HepG2 (cell line): ENCODE data around the gene PAK2. TPM values are rescaled to one million over a fixed set of nuclear protein-coding genes. Genes with fewer than 3 reads are reported as not detected.

Experiments
- ATAC-seq: fragments of 200-7000 bp; cut with Tn5 transposase; 3 replicates; pipeline ENCODE4 v1.9.1; 2020; ENCODE audit warnings: mild to moderate bottlenecking, moderate library complexity
- BruUV-seq: library from RNA; stranded (reverse); fragments of 400-500 nt; replicated peaks from 2 replicates; lab custom pipeline; 2021; lab: Mats Ljungman, UMichigan
- CTCF ChIA-PET: fragments of 300-600 bp; formaldehyde crosslinking; extraction: SDS; loops from one replicate; lab custom pipeline; 2021; ENCODE audit warnings: low total read pairs, inconsistent platforms, low intra/inter-chr PET ratio; lab: Yijun Ruan, JAX
- POLR2A ChIA-PET: fragments of 350-600 bp; sonication (Branson Sonifier 250); formaldehyde crosslinking; loops from one replicate; lab custom pipeline; 2020; ENCODE audit warnings: antibody characterized with exemption, inconsistent platforms; lab: Yijun Ruan, JAX
- DNase-seq: peaks from one replicate; pipeline ENCODE4 v3.0.0-alpha.2; 2015; ENCODE audit warnings: low spot score
- FAIRE-seq: peaks from 3 replicates; lab custom pipeline; 2011; peaks lifted over from hg19 to GRCh38; lab: Jason Lieb, UNC
- H2AFZ ChIP-seq: one replicate; pipeline ENCODE4 v1.6.1; 2011; ENCODE audit warnings: low read length, inconsistent platforms
- H3K27ac ChIP-seq: fragments of 300-600 bp; 3 replicates; pipeline ENCODE4 v1.8.0; 2011; ENCODE audit warnings: mixed run types, mild to moderate bottlenecking, mixed read lengths, low read length, inconsistent platforms; ENCODE audit not compliant: insufficient read depth; ENCODE audit errors: extremely low read length
- H3K27me3 ChIP-seq, 2 experiments: fragments of 200-600 bp in 1 of 2; 2 replicates in 1 of 2; 3 replicates in 1 of 2; pipeline versions ENCODE4 v1.6.0 to v1.8.0; 2011; ENCODE audit warnings: low read length in 2 of 2, mild to moderate bottlenecking in 2 of 2, moderate library complexity in 2 of 2, inconsistent platforms in 1 of 2; ENCODE audit not compliant: insufficient read depth in 2 of 2, control insufficient read depth in 1 of 2
- H3K36me3 ChIP-seq, 2 experiments: fragments of 200-600 bp in 1 of 2; replicated peaks in 1 of 2; 2 replicates in 1 of 2; 3 replicates in 1 of 2; pipeline versions ENCODE4 v1.5.1 to v1.8.0; 2011; ENCODE audit warnings: low read length in 2 of 2, inconsistent platforms in 1 of 2; ENCODE audit not compliant: insufficient read depth in 2 of 2, control insufficient read depth in 1 of 2
- H3K4me1 ChIP-seq: 2 replicates; pipeline ENCODE4 v1.5.1; 2012; ENCODE audit warnings: low read length, inconsistent platforms; ENCODE audit not compliant: insufficient read depth
- H3K4me2 ChIP-seq: 2 replicates; pipeline ENCODE4 v1.6.0; 2011; ENCODE audit warnings: low read depth, low read length, inconsistent platforms
- H3K4me3 ChIP-seq, 3 experiments: fragments of 200-600 bp in 1 of 3; sonication (generic), shearing (Covaris generic) in 1 of 3; replicated peaks in 1 of 3; 2 replicates each; pipeline ENCODE4 v1.5.1; 2011 to 2016; ENCODE audit warnings: low read length in 3 of 3, inconsistent platforms in 2 of 3, low read depth in 2 of 3, mild to moderate bottlenecking in 2 of 3, control low read depth in 1 of 3, mixed read lengths in 1 of 3; ENCODE audit not compliant: insufficient read depth in 1 of 3
- H3K79me2 ChIP-seq: one replicate; pipeline ENCODE4 v1.6.1; 2011; ENCODE audit warnings: low read length, inconsistent platforms; ENCODE audit not compliant: insufficient read depth
- H3K9ac ChIP-seq: 2 replicates; pipeline ENCODE4 v1.6.0; 2011; ENCODE audit warnings: mild to moderate bottlenecking, low read depth, low read length, inconsistent platforms; ENCODE audit not compliant: insufficient read depth
- H3K9me3 ChIP-seq: 2 replicates; pipeline ENCODE4 v1.5.1; 2012; ENCODE audit warnings: mild to moderate bottlenecking, low read length
- H4K20me1 ChIP-seq: 2 replicates; pipeline ENCODE4 v1.6.0; 2011; ENCODE audit warnings: inconsistent platforms, mild to moderate bottlenecking, low read length, moderate library complexity; ENCODE audit not compliant: insufficient read depth
- AGO1 ChIP-seq: fragments of 200-400 bp; formaldehyde crosslinking; IDR thresholded peaks from 2 replicates; pipeline ENCODE4 v1.6.1; 2017; ENCODE audit warnings: mild to moderate bottlenecking, low read depth, low read length, moderate library complexity; ENCODE audit not compliant: poor library complexity, severe bottlenecking
- AKAP8 ChIP-seq: sonication (generic); formaldehyde crosslinking; IDR thresholded peaks from 2 replicates; pipeline ENCODE4 v1.5.1; 2020; ENCODE audit warnings: mild to moderate bottlenecking, missing genetic modification reagents
- DPF2 ChIP-seq: sonication (generic); formaldehyde crosslinking; IDR thresholded peaks from 2 replicates; pipeline ENCODE4 v1.4.0; 2020; ENCODE audit warnings: mild to moderate bottlenecking, low read depth, missing genetic modification reagents, borderline replicate concordance
- KLF11 ChIP-seq: IDR thresholded peaks from 2 replicates; pipeline ENCODE4 v1.6.1; 2016; ENCODE audit warnings: missing compliant biosample characterization
- MED13 ChIP-seq: sonication (generic); formaldehyde crosslinking; IDR thresholded peaks from 2 replicates; pipeline ENCODE4 v1.5.0; 2020; ENCODE audit warnings: missing genetic modification reagents
- MED8 ChIP-seq: sonication (generic); formaldehyde crosslinking; IDR thresholded peaks from 2 replicates; pipeline ENCODE4 v1.8.1; 2023; ENCODE audit warnings: mild to moderate bottlenecking, missing genetic modification reagents; ENCODE audit not compliant: insufficient replicate concordance
- NFIC ChIP-seq: IDR thresholded peaks from 2 replicates; pipeline ENCODE4 v1.6.1; 2012; ENCODE audit warnings: mild to moderate bottlenecking, low read length, inconsistent platforms
- PHB2 ChIP-seq: fragments of 450-650 bp; IDR thresholded peaks from 2 replicates; pipeline ENCODE4 v1.6.1; 2018; ENCODE audit not compliant: partially characterized antibody
- RXRB ChIP-seq: IDR thresholded peaks from 2 replicates; pipeline ENCODE4 v1.6.1; 2016; ENCODE audit warnings: borderline replicate concordance, missing genetic modification reagents, missing compliant biosample characterization
- SRSF4 ChIP-seq: fragments of 200-400 bp; formaldehyde crosslinking; IDR thresholded peaks from one replicate; pipeline ENCODE4 v1.6.1; 2018; ENCODE audit warnings: mild to moderate bottlenecking, low read depth, low read length, moderate library complexity; ENCODE audit not compliant: poor library complexity, severe bottlenecking
- ZFP37 ChIP-seq: sonication (generic); formaldehyde crosslinking; IDR thresholded peaks from 2 replicates; pipeline ENCODE4 v1.4.0; 2020; ENCODE audit warnings: missing genetic modification reagents, borderline replicate concordance
- ZNF543 ChIP-seq: sonication (generic); formaldehyde crosslinking; IDR thresholded peaks from 2 replicates; pipeline ENCODE4 v1.4.0; 2020; ENCODE audit warnings: mild to moderate bottlenecking, missing genetic modification reagents
- ZNF782 ChIP-seq: sonication (generic); formaldehyde crosslinking; IDR thresholded peaks from 2 replicates; pipeline ENCODE4 v1.4.0; 2020; ENCODE audit warnings: missing genetic modification reagents, mild to moderate bottlenecking, borderline replicate concordance
- WGBS: methylation state at CpG from one replicate; pipeline ENCODE4 v1.1.6; 2017; ENCODE audit warnings: low lambda C conversion rate; 5-methylcytosine and 5-hydroxymethylcytosine counted together
- in situ Hi-C: cut with HindIII; loops from 2 replicates; pipeline ENCODE4 v1.10.0; 2017; ENCODE audit warnings: low pct_unique_long_range_greater_than_20kb; ENCODE audit not compliant: extremely low pct_ligation_motif_present
- intact Hi-C: fragments of 100-400 bp; cut with micrococcal nuclease; formaldehyde crosslinking; loops from one replicate; pipeline ENCODE4 v1.10.0; 2022; ENCODE audit not compliant: unreplicated experiment
- polyA plus RNA-seq, 8 experiments: library from polyadenylated mRNA; depleted of rRNA in 3 of 8; stranded (reverse) in 7 of 8; unstranded in 1 of 8; fragments of >200 nt; fragmentation: Illumina TruSeq in 4 of 8; extraction: Trizol in 4 of 8; gene quantifications; 2 replicates each; pipeline versions ENCODE4 v1.2.1 to v1.2.3, GENCODE V29; 2011 to 2016; ENCODE audit warnings: low read depth in 4 of 8, missing spikeins in 1 of 8, mixed read lengths in 1 of 8; ENCODE audit not compliant: insufficient read depth in 1 of 8
- total RNA-seq, 5 experiments: library from RNA; depleted of rRNA; stranded (reverse); fragments of >200 nt; fragmentation: Illumina TruSeq; extraction: Trizol; gene quantifications; 2 replicates each; pipeline ENCODE4 v1.2.3, GENCODE V29; 2016; ENCODE audit warnings: low read depth in 1 of 5
- TF ChIP-seq, protein P1 (sequence below): sonication (generic); formaldehyde crosslinking; IDR thresholded peaks from 2 replicates; pipeline ENCODE4 v1.4.0; 2020; ENCODE audit warnings: mild to moderate bottlenecking, missing genetic modification reagents
- TF ChIP-seq, protein P2 (sequence below): IDR thresholded peaks from 2 replicates; pipeline ENCODE4 v1.6.1; 2018; ENCODE audit warnings: missing genetic modification reagents
- TF ChIP-seq, protein P3 (sequence below): sonication (generic); formaldehyde crosslinking; IDR thresholded peaks from 2 replicates; pipeline ENCODE4 v1.8.0; 2022; ENCODE audit warnings: missing genetic modification reagents, mild to moderate bottlenecking, borderline replicate concordance

The PAK2 gene
- total and polyA plus RNA-seq, 2 of the 13 experiments (the other 11 are each of a cell fraction or from before 2014, with no cell fraction given), result 23.0 to 24.7 TPM

GRCh38 chr3:196782511-196782910, 42.9 kb downstream of the PAK2 start (continued):
- TF ChIP-seq, protein P1, sequence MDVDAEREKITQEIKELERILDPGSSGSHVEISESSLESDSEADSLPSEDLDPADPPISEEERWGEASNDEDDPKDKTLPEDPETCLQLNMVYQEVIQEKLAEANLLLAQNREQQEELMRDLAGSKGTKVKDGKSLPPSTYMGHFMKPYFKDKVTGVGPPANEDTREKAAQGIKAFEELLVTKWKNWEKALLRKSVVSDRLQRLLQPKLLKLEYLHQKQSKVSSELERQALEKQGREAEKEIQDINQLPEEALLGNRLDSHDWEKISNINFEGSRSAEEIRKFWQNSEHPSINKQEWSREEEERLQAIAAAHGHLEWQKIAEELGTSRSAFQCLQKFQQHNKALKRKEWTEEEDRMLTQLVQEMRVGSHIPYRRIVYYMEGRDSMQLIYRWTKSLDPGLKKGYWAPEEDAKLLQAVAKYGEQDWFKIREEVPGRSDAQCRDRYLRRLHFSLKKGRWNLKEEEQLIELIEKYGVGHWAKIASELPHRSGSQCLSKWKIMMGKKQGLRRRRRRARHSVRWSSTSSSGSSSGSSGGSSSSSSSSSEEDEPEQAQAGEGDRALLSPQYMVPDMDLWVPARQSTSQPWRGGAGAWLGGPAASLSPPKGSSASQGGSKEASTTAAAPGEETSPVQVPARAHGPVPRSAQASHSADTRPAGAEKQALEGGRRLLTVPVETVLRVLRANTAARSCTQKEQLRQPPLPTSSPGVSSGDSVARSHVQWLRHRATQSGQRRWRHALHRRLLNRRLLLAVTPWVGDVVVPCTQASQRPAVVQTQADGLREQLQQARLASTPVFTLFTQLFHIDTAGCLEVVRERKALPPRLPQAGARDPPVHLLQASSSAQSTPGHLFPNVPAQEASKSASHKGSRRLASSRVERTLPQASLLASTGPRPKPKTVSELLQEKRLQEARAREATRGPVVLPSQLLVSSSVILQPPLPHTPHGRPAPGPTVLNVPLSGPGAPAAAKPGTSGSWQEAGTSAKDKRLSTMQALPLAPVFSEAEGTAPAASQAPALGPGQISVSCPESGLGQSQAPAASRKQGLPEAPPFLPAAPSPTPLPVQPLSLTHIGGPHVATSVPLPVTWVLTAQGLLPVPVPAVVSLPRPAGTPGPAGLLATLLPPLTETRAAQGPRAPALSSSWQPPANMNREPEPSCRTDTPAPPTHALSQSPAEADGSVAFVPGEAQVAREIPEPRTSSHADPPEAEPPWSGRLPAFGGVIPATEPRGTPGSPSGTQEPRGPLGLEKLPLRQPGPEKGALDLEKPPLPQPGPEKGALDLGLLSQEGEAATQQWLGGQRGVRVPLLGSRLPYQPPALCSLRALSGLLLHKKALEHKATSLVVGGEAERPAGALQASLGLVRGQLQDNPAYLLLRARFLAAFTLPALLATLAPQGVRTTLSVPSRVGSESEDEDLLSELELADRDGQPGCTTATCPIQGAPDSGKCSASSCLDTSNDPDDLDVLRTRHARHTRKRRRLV (CRISPR knock-in tag), result no peak
- TF ChIP-seq ZFP37 (CRISPR knock-in tag) (no peak), KLF11 (no peak), MED8 (CRISPR knock-in tag) (no peak), NFIC (no peak)
- TF ChIP-seq, protein P2, sequence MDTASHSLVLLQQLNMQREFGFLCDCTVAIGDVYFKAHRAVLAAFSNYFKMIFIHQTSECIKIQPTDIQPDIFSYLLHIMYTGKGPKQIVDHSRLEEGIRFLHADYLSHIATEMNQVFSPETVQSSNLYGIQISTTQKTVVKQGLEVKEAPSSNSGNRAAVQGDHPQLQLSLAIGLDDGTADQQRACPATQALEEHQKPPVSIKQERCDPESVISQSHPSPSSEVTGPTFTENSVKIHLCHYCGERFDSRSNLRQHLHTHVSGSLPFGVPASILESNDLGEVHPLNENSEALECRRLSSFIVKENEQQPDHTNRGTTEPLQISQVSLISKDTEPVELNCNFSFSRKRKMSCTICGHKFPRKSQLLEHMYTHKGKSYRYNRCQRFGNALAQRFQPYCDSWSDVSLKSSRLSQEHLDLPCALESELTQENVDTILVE (CRISPR knock-in tag), result no peak

GRCh38 chr3:196788528-196788927, 48.9 kb downstream of the PAK2 start:
- H3K9me3 ChIP-seq, result 0 out of 2 replicates have a peak, but pooled peaks cover 3% of the 10 kb centered on the region
- no peak for FAIRE-seq
- TF ChIP-seq ZNF543 (CRISPR knock-in tag), result no peak
- TF ChIP-seq, protein P3, sequence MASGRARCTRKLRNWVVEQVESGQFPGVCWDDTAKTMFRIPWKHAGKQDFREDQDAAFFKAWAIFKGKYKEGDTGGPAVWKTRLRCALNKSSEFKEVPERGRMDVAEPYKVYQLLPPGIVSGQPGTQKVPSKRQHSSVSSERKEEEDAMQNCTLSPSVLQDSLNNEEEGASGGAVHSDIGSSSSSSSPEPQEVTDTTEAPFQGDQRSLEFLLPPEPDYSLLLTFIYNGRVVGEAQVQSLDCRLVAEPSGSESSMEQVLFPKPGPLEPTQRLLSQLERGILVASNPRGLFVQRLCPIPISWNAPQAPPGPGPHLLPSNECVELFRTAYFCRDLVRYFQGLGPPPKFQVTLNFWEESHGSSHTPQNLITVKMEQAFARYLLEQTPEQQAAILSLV, result no peak
- TF ChIP-seq DPF2 (CRISPR knock-in tag), result no peak
- no peak for TF ChIP-seq AGO1
- no peak for TF ChIP-seq SRSF4
- no peak for TF ChIP-seq MED13 (CRISPR knock-in tag)
- TF ChIP-seq PHB2, result no peak
- no peak for TF ChIP-seq RXRB (CRISPR knock-in tag)
- TF ChIP-seq ZNF782 (CRISPR knock-in tag), result no peak
- TF ChIP-seq AKAP8 (CRISPR knock-in tag), result no peak

More at GRCh38 chr3:196788528-196788927, 48.9 kb downstream of the PAK2 start:
- Histone ChIP-seq H3K27me3 (no peaks in the 10 kb centered on the region), H3K4me1 (peaks cover 53% of the 10 kb centered on the region), H3K4me2 (no peak overlapping the region), H3K4me3 (no peak overlapping the region), H3K27ac (no peak overlapping the region), H3K36me3 (peaks cover 0 to 10% of the 10 kb centered on the region in 2 experiments; a peak in 2 of 5 replicates), H4K20me1 (peaks cover 22% of the 10 kb centered on the region), H3K79me2 (peaks cover 42% of the 10 kb centered on the region), H3K9ac (no peak overlapping the region), H2AFZ (no peak overlapping the region)
- in situ Hi-C loops, result no loop called here
- POLR2A ChIA-PET, result no interaction called here
- WGBS, result 92% methylated on average over 5 of the region's 5 CpGs
- ATAC-seq (no peak), DNase-seq (no peak)
- intact Hi-C loops, result loop anchor here (5.0 kb wide), 1 partner anchor 46 kb away; no protein-coding TSS in a partner anchor
- no TSS peak for BruUV-seq
- CTCF ChIA-PET, result no interaction called here
